Activated CD8-positive, alpha-beta T cell treated with anti-CD3 and anti-CD28 coated beads for 36 hours (primary cell): ENCODE results near the gene ADAMTS17. TPM values are rescaled to one million over a fixed set of nuclear protein-coding genes. Genes with fewer than 3 reads are reported as not detected.

Experiments
- ATAC-seq: fragments of 200-7000 bp; cut with Tn5 transposase; one replicate; pipeline ENCODE4 v1.10.0; 2021; ENCODE audit warnings: mild to moderate bottlenecking, moderate library complexity
- CTCF ChIA-PET: fragments of 350-600 bp; sonication (Branson Sonifier 250); formaldehyde crosslinking; loops from one replicate; lab custom pipeline; 2021; ENCODE audit warnings: antibody characterized with exemption; lab: Charles Lee
- POLR2A ChIA-PET: fragments of 350-600 bp; sonication (Branson Sonifier 250); formaldehyde crosslinking; loops from one replicate; lab custom pipeline; 2021; ENCODE audit warnings: antibody characterized with exemption; lab: Charles Lee
- DNase-seq: peaks from one replicate; pipeline ENCODE4 v3.0.0-alpha.2; 2020
- H3K27ac Mint-ChIP-seq: one replicate; pipeline ENCODE4 v1.8.0; 2021; ENCODE audit warnings: mild to moderate bottlenecking, mixed read lengths
- H3K27me3 Mint-ChIP-seq: one replicate; pipeline ENCODE4 v1.8.0; 2021; ENCODE audit warnings: mixed read lengths
- H3K36me3 Mint-ChIP-seq: one replicate; pipeline ENCODE4 v1.8.0; 2021; ENCODE audit warnings: low read depth, mixed read lengths
- H3K4me1 Mint-ChIP-seq: one replicate; pipeline ENCODE4 v1.8.0; 2021; ENCODE audit warnings: low read depth, mixed read lengths
- H3K4me3 Mint-ChIP-seq: one replicate; pipeline ENCODE4 v1.8.0; 2021; ENCODE audit warnings: mild to moderate bottlenecking, moderate library complexity, mixed read lengths
- H3K9me3 Mint-ChIP-seq: one replicate; pipeline ENCODE4 v1.8.0; 2021; ENCODE audit warnings: mixed read lengths
- CTCF ChIP-seq: fragments of 200-600 bp; IDR thresholded peaks from one replicate; pipeline ENCODE4 v1.8.0; 2022; ENCODE audit warnings: antibody characterized with exemption, mild to moderate bottlenecking
- intact Hi-C: fragments of 100-400 bp; cut with micrococcal nuclease; formaldehyde crosslinking; loops from one replicate; pipeline ENCODE4 v1.10.0; 2022
- total RNA-seq, 2 experiments: library from RNA; stranded (reverse); gene quantifications; one replicate each; pipeline ENCODE4 v1.2.3, GENCODE V29; 2021

Gene ADAMTS17
- total RNA-seq, 2 experiments from 2014 or later, result 0.60 to 1.5 TPM

DNA sequence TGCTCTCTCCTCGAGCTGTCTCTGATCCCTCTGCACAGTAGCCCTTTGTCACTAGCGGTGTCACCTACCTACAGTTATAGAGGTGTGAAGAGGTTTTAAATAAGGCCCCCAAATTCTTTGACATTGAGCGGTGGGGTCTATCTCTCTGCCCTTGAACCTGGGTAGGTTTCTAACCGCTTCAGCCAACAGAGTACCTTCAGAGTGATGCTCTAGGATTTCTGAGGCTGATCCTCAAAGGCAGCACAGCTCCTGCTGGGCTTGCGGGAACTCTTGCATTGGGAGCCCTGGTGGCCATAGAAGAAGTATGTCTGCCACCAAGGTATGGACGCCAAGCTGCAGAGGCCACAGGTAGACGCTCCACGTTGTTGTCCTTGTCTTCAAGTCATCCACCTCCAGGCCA is 35.7 kb downstream of the ADAMTS17 start:
- ATAC-seq (no peak), DNase-seq (no peak)
- Mint-ChIP-seq H3K36me3 (peaks cover 2% of the 10 kb centered on the region), H3K27me3 (no peaks in the 10 kb centered on the region), H3K4me1 (peaks cover 14% of the 10 kb centered on the region), H3K9me3 (no peaks in the 10 kb centered on the region), H3K27ac (no peak overlapping the region), H3K4me3 (no peak overlapping the region)
- intact Hi-C loops, result no loop called here
- CTCF ChIA-PET, result no interaction called here
- POLR2A ChIA-PET, result no interaction called here
- TF ChIP-seq CTCF, result no peak

GRCh38 chr15:100301910-100302431 is 39.8 kb downstream of the ADAMTS17 start:
- no peak overlapping the region for H3K4me3 Mint-ChIP-seq
- peaks cover 11% of the 10 kb centered on the region for H3K9me3 Mint-ChIP-seq
- H3K36me3 Mint-ChIP-seq, result peaks cover 10% of the 10 kb centered on the region
- H3K27me3 Mint-ChIP-seq, result no peaks in the 10 kb centered on the region
- H3K27ac Mint-ChIP-seq, result no peak overlapping the region
- ChIA-PET POLR2A (no interaction called here), CTCF (no interaction called here)
- intact Hi-C loops, result no loop called here
- no peak for ATAC-seq
- no peak for TF ChIP-seq CTCF
- H3K4me1 Mint-ChIP-seq, result peaks cover 5% of the 10 kb centered on the region
- DNase-seq, result no peak

DNA sequence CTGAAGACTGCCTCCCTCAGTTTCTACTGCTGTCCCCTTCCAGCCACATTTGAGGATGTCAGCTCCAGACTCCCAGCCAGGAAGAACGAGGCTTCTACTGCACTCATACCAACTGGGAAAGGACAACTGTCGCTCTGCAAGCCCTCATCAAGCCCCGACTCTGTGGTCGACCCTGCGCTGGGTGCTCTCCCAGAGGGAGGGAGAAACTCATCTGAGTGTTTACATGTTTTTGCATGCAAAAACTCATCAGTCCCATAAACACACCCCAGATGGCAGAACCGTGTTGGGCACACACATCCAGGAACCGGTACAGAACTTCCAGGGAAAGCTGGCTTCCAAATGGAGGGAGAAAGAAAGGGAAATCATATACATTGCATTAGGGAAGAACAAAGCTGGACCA is 43.5 kb downstream of the ADAMTS17 start:
- ATAC-seq, result no peak
- Mint-ChIP-seq H3K4me3 (no peak overlapping the region), H3K4me1 (peaks cover 5% of the 10 kb centered on the region), H3K9me3 (peaks cover 13% of the 10 kb centered on the region), H3K27me3 (no peaks in the 10 kb centered on the region), H3K27ac (no peak overlapping the region), H3K36me3 (peaks cover 10% of the 10 kb centered on the region)
- intact Hi-C loops, result no loop called here
- ChIA-PET POLR2A (no interaction called here), CTCF (no interaction called here)
- TF ChIP-seq CTCF, result no peak
- no peak for DNase-seq

DNA sequence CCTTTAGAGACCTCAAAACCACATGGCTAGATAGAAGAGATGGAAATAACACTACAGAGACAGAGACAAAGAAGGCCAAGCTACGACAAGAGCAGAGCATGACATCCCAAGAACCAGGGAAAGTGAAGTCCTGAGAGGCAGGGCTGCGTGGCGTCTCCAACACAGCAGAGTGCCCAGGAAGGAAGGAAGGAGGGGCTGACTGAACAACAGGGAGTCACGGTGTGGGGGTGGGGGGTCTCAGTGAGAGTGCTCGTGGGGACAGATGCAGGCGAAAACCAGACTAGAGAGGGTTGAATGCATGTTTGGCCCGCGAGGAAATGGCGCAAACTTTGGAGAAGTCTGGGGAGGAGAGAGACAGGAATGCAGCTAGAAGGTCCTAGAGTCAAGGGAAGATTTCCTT is 44.0 kb downstream of the ADAMTS17 start:
- Mint-ChIP-seq H3K36me3 (peaks cover 10% of the 10 kb centered on the region), H3K4me3 (no peak overlapping the region), H3K9me3 (peaks cover 13% of the 10 kb centered on the region), H3K27ac (no peak overlapping the region), H3K27me3 (no peaks in the 10 kb centered on the region), H3K4me1 (peaks cover 5% of the 10 kb centered on the region)
- no peak for TF ChIP-seq CTCF
- ChIA-PET POLR2A (no interaction called here), CTCF (no interaction called here)
- ATAC-seq (no peak), DNase-seq (no peak)
- intact Hi-C loops, result no loop called here

DNA sequence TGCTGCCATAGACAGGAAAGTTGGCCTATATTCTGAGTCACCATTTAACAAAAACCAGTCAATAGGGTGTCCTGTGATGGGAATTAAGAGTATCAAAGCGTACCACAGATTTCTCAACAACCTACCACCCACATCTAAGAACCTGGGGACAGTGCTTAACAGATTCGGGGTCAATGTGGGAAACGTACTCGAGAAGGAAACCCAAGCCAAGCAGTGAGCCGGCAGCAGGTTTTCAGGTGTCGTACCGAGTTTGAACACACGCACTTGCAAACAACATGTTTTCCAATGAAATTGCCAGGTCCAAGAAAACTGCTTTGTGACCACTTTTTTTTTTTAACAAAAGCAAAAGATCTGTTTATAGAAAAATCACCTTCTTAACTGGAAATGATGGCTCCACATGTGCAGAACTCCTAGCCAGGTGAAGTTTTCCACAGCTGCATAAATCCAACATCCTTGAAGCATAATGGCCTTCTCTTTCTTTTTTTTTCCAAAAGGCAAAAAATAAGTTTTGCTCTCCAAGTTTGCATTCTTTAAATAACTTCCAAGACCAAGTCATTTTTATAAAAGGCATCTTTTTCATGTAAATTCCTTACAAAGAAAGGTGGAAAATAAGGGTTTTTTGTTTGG is 45.7 kb downstream of the ADAMTS17 start:
- ATAC-seq, result no peak
- H3K27ac Mint-ChIP-seq, result no peak overlapping the region
- intact Hi-C loops, result no loop called here
- no peak overlapping the region for H3K4me3 Mint-ChIP-seq
- CTCF ChIA-PET, result no interaction called here
- DNase-seq, result no peak
- no peak for TF ChIP-seq CTCF
- POLR2A ChIA-PET, result no interaction called here
- no peaks in the 10 kb centered on the region for H3K27me3 Mint-ChIP-seq
- H3K36me3 Mint-ChIP-seq, result peaks cover 8% of the 10 kb centered on the region
- H3K9me3 Mint-ChIP-seq, result peaks cover 19% of the 10 kb centered on the region
- H3K4me1 Mint-ChIP-seq, result peaks cover under 1% of the 10 kb centered on the region
